HL-60 (cell line): ENCODE results near the gene TCTA.

ENCODE experiments used
- CTCF ChIP-seq: IDR thresholded peaks from one replicate; pipeline ENCODE4 v1.5.1; 2011; ENCODE audit warnings: low read length, control low read depth, inconsistent platforms; ENCODE audit not compliant: insufficient read depth
- POLR2AphosphoS5 ChIP-seq: IDR thresholded peaks from 2 replicates; pipeline ENCODE4 v1.6.1; 2012; ENCODE audit warnings: low read depth
- REST ChIP-seq: IDR thresholded peaks from 2 replicates; pipeline ENCODE4 v1.6.1; 2012; ENCODE audit warnings: low read depth; ENCODE audit not compliant: insufficient replicate concordance
- SPI1 ChIP-seq: IDR thresholded peaks from 2 replicates; pipeline ENCODE4 v1.6.1; 2012; ENCODE audit warnings: low read depth, mild to moderate bottlenecking, borderline replicate concordance

DNA sequence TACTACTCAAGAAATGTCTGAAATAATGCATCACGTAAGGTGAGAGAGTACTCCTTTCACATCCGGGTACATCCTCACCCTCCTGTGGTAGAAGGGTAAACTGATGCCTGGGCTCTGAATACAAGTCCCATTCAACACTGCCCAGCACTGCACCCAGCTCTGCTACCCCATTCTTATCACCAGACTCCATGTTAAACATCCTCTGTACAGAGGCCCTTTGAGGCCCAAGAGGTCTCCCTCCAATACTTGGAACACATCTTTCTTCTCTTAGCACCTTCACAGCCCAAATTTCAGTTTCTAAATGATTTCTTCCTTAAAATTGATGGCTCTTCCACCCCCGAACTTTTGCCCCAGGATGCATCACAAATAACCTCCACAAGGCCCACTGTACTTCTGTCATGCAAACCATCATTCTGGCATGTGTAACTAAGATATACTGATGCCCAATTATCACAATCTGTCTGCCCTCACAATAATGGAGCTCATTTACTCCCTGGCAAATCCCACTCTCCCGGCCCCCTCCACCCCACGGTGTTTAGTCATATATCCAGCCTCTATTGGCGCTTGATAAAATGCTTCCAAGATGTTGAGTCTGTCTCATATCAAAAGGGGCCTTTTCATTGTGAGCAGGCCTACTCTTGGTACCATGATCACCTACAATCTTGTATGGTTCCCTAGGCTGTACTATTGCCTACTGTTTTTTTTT is 41.5 kb upstream of the TCTA start:
- no peak for TF ChIP-seq CTCF
- no peak for TF ChIP-seq SPI1
- TF ChIP-seq POLR2AphosphoS5 = no peak
- no peak for TF ChIP-seq REST
